ENCODE data around the gene NFS1.
A peak's percentile ranks its signal among the peaks of the same experiment; 100 is the strongest.

Gene NFS1

GRCh38 chr20:35636095-35636494 lies 63.1 kb downstream of the NFS1 start:
- DNase-seq, result no peak

- no peak for DNase-seq
Observed at GRCh38 chr20:35635652-35636051, 63.5 kb downstream of the NFS1 start.

- DNase-seq, result no peak
Observed at GRCh38 chr20:35632539-35633115, 66.5 kb downstream of the NFS1 start.

GRCh38 chr20:35630636-35631035 lies 68.5 kb downstream of the NFS1 start:
- DNase-seq, result no peak

GRCh38 chr20:35629427-35630145 lies 69.6 kb downstream of the NFS1 start:
- DNase-seq, result no peak

- no peak for DNase-seq
Observed at GRCh38 chr20:35627121-35627520, 72.0 kb downstream of the NFS1 start.

DNA sequence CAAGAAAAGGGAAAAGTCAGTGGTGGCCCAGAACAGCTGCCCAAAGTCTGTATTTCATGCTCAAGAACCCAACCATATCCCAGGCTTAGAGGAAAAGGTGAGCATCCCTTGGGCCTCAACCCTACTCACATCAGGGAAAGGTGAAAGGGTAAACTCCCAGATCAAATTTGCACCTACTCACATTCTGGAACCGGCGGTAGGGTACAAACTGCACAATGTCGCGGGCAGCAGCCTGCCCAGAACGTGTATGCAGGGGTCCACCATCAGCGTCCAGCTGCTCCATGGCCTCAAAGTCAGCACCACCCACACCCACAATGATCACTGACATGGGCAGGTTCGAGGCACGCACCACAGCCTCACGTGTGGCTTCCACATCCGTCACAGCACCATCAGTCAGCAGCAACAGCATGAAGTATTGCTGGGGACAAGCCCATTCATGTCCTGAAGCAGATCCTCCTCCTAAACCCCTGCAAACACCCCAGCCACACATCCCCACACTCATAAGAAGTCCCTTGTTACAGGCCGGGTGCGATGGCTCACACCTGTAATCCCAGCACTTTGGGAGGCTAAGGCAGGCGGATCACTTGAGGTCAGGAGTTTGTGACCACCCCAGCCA lies 72.7 kb downstream of the NFS1 start:
- no peak for DNase-seq

DNA sequence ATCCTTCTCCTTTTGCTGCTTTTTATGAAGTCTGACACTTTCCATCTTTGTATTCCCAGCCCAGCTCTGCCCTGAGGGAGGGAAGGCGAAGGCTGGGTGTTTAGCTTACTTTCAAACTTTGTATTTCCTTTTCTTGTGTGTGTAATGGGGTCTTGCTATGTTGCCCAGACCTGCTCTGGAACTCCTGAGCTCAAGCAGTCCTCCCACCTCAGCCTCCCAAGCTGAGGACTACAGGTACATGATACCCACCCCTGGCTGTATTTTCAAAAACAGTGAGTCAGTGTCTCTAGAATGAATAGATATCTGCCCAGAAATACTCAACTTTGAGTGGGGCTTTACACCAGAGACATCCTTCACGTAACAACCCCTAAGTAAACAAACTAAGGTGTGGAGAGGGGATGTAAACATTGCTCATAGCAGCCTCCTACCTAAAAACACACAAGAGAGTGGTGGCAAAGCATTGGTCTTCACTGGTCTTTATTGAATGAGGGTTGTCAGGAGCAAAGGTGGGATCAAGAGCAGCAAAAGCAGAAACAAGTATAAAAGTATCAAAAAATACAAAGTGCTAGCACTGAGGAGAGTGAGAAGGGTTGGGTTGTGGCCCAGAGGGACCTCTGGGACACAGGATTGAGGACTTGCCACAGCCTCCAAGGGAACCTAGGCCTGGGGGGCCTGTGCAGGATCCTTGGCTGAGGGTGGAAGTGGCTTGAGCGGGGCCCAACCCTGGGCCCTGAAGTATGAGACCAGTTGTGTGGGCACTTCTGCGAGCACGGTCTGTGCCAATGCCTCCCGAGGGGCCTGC lies 73.4 kb downstream of the NFS1 start:
- DNase-seq, result no peak

GRCh38 chr20:35621560-35621946 lies 77.6 kb downstream of the NFS1 start:
- no peak for DNase-seq

- no peak for DNase-seq
Observed at GRCh38 chr20:35620818-35621559, 78.2 kb downstream of the NFS1 start.

- DNase-seq, result peak; percentile 76
Observed at GRCh38 chr20:35619196-35620095, 79.7 kb downstream of the NFS1 start.

DNA sequence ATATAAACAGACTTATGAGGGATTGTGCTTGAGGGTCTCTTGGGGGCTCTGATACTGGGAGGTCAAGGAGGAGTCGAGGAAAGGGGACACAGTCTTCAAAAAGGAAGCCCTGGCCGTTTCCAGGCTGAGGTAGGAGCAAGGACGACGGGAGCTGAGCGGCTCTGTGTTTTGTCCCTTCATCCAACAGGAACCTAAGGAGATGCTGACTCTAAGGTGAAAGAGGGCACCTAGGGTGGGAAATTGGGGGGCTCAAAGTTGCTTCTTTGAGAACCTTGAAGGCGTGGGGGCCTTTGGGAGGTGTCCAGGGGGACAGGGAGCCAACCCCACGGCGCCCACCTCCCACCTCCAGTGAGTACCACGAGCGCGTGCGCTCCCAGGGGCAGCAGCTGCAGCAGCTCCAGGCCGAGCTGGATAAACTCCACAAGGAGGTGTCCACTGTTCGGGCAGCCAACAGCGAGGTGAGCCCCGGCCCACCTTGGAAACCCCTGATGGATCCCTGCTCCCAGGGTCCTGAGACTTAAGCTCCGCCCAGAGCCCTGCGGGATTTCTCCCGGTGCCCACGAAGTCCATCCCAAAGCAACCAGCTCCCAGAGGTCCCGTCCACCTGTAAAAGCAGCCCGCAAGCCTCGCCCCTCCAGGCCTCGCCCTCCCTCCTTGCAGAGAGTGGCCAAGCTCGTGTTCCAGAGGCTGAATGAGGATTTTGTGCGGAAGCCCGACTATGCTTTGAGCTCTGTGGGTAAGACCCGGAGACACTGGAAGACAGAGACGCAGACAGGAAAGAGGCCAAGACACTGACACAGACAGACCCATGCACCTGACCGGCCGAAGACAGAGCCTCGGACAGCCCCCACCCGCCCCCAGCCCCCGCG lies 80.7 kb downstream of the NFS1 start:
- DNase-seq, result no peak
